GM12864 (cell line): ENCODE results near the gene PDE4B.

Experiments used
- DNase-seq: peaks from one replicate; pipeline ENCODE4 v3.0.0-alpha.2; 2011; ENCODE audit warnings: low read depth
- H3K4me3 ChIP-seq: 2 replicates; pipeline ENCODE4 v1.5.1; 2011; ENCODE audit warnings: mild to moderate bottlenecking, low read depth, low read length, control low read depth
- CTCF ChIP-seq: IDR thresholded peaks from 2 replicates; pipeline ENCODE4 v1.5.1; 2011; ENCODE audit warnings: low read depth, mild to moderate bottlenecking, moderate library complexity, low read length, control low read depth, inconsistent platforms; ENCODE audit errors: missing control alignments

Gene PDE4B

GRCh38 chr1:66197120-66197519 is 404.4 kb downstream of the PDE4B start:
- TF ChIP-seq CTCF = no peak
- no peak for DNase-seq
- no peak overlapping the region for H3K4me3 ChIP-seq

- no peak for DNase-seq
- TF ChIP-seq CTCF = no peak
- H3K4me3 ChIP-seq = no peak overlapping the region
These were observed 405.1 kb downstream of the PDE4B start for GRCh38 chr1:66197785-66198184.

- TF ChIP-seq CTCF = no peak
- H3K4me3 ChIP-seq = no peak overlapping the region
- no peak for DNase-seq
These were observed 414.0 kb downstream of the PDE4B start for GRCh38 chr1:66206563-66207144.

- TF ChIP-seq CTCF = no peak
- H3K4me3 ChIP-seq = no peak overlapping the region
- no peak for DNase-seq
These were observed 414.8 kb downstream of the PDE4B start for GRCh38 chr1:66207484-66207883.

GRCh38 chr1:66208632-66209031 is 415.9 kb downstream of the PDE4B start:
- no peak for TF ChIP-seq CTCF
- DNase-seq = no peak
- no peak overlapping the region for H3K4me3 ChIP-seq

GRCh38 chr1:66210635-66211244 is 418.0 kb downstream of the PDE4B start:
- DNase-seq = no peak
- H3K4me3 ChIP-seq = no peak overlapping the region
- TF ChIP-seq CTCF = no peak

GRCh38 chr1:66211521-66211920 is 418.8 kb downstream of the PDE4B start:
- TF ChIP-seq CTCF = no peak
- no peak overlapping the region for H3K4me3 ChIP-seq
- DNase-seq = no peak
